ENCODE measurements around the gene REEP1.
"Not testable (repeated sequence)": the region's sequence is repeated elsewhere in the genome, so short reads cannot be mapped to it uniquely, and the experiment has no call there.

REEP1 gene

GRCh38 chr2:86352137-86352726, 14.8 kb upstream of the REEP1 start:
- no peak overlapping the region for H3K4me3 ChIP-seq (ENCODE audit: low read depth, low read length)
- no peak for TF ChIP-seq CTCF (IDR thresholded peaks at IDR 0.05; ENCODE audit: borderline replicate concordance, insufficient read depth, low read depth, low read length)

GRCh38 chr2:86350751-86351150, 13.3 kb upstream of the REEP1 start:
- H3K4me3 ChIP-seq (ENCODE audit: low read depth, low read length): no peak overlapping the region
- TF ChIP-seq CTCF (IDR thresholded peaks at IDR 0.05; ENCODE audit: borderline replicate concordance, insufficient read depth, low read depth, low read length): no peak

GRCh38 chr2:86347401-86347800, 10.0 kb upstream of the REEP1 start:
- no peak for TF ChIP-seq CTCF (IDR thresholded peaks at IDR 0.05; ENCODE audit: borderline replicate concordance, insufficient read depth, low read depth, low read length)
- H3K4me3 ChIP-seq (ENCODE audit: low read depth, low read length): no peak overlapping the region

- H3K4me3 ChIP-seq (ENCODE audit: low read depth, low read length): not testable (repeated sequence)
Observed at GRCh38 chr2:86345783-86346370, 8.5 kb upstream of the REEP1 start.

GRCh38 chr2:86344404-86344803, 7.0 kb upstream of the REEP1 start:
- no peak overlapping the region for H3K4me3 ChIP-seq (ENCODE audit: low read depth, low read length)
- TF ChIP-seq CTCF (IDR thresholded peaks at IDR 0.05; ENCODE audit: borderline replicate concordance, insufficient read depth, low read depth, low read length): no peak

GRCh38 chr2:86342488-86342887, 5.1 kb upstream of the REEP1 start:
- no peak overlapping the region for H3K4me3 ChIP-seq (ENCODE audit: low read depth, low read length)
- no peak for TF ChIP-seq CTCF (IDR thresholded peaks at IDR 0.05; ENCODE audit: borderline replicate concordance, insufficient read depth, low read depth, low read length)

GRCh38 chr2:86341470-86341869, 4.0 kb upstream of the REEP1 start:
- no peak for TF ChIP-seq CTCF (IDR thresholded peaks at IDR 0.05; ENCODE audit: borderline replicate concordance, insufficient read depth, low read depth, low read length)

More at GRCh38 chr2:86341470-86341869, 4.0 kb upstream of the REEP1 start:
- no peak overlapping the region for H3K4me3 ChIP-seq (ENCODE audit: low read depth, low read length)
